ENCODE data around the gene POLK.

DNA sequence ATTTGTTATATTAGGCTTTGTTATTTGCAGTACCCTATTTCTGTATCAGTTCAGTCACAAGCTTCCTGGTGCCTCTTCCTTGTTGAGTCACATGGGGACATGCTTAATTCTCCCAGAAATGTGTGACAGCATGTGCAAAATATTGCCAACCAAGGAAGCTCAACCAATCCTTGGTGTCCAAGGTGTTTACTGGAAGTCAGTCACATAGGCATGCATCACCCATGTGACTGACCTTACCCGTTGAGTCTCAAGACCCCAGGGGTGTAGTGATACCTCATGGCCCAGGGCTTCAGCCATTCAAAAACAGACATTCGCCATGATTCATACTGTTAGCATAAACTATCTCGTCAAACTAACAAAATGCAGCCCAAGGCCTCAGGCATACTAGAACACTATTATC, 90.3 kb downstream of the POLK start:
- TF ChIP-seq EP300 (IDR thresholded peaks at IDR 0.05; ENCODE audit: borderline replicate concordance) = no peak
- TF ChIP-seq RAD21 (IDR thresholded peaks at IDR 0.05; ENCODE audit: low read depth) = no peak
- TF ChIP-seq, protein P1, sequence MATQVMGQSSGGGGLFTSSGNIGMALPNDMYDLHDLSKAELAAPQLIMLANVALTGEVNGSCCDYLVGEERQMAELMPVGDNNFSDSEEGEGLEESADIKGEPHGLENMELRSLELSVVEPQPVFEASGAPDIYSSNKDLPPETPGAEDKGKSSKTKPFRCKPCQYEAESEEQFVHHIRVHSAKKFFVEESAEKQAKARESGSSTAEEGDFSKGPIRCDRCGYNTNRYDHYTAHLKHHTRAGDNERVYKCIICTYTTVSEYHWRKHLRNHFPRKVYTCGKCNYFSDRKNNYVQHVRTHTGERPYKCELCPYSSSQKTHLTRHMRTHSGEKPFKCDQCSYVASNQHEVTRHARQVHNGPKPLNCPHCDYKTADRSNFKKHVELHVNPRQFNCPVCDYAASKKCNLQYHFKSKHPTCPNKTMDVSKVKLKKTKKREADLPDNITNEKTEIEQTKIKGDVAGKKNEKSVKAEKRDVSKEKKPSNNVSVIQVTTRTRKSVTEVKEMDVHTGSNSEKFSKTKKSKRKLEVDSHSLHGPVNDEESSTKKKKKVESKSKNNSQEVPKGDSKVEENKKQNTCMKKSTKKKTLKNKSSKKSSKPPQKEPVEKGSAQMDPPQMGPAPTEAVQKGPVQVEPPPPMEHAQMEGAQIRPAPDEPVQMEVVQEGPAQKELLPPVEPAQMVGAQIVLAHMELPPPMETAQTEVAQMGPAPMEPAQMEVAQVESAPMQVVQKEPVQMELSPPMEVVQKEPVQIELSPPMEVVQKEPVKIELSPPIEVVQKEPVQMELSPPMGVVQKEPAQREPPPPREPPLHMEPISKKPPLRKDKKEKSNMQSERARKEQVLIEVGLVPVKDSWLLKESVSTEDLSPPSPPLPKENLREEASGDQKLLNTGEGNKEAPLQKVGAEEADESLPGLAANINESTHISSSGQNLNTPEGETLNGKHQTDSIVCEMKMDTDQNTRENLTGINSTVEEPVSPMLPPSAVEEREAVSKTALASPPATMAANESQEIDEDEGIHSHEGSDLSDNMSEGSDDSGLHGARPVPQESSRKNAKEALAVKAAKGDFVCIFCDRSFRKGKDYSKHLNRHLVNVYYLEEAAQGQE (IDR thresholded peaks at IDR 0.05; ENCODE audit: low read depth) = no peak
- no peak for TF ChIP-seq CEBPB (IDR thresholded peaks at IDR 0.05)
- no peak for TF ChIP-seq YY1 (IDR thresholded peaks at IDR 0.05; ENCODE audit: low read depth)
- no peak for TF ChIP-seq NFIC (IDR thresholded peaks at IDR 0.05)
- TF ChIP-seq EGR1 (IDR thresholded peaks at IDR 0.05) = no peak
- TF ChIP-seq, protein P2, sequence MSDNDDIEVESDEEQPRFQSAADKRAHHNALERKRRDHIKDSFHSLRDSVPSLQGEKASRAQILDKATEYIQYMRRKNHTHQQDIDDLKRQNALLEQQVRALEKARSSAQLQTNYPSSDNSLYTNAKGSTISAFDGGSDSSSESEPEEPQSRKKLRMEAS (IDR thresholded peaks at IDR 0.05) = no peak
- TF ChIP-seq, protein P3, sequence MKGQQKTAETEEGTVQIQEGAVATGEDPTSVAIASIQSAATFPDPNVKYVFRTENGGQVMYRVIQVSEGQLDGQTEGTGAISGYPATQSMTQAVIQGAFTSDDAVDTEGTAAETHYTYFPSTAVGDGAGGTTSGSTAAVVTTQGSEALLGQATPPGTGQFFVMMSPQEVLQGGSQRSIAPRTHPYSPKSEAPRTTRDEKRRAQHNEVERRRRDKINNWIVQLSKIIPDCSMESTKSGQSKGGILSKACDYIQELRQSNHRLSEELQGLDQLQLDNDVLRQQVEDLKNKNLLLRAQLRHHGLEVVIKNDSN (IDR thresholded peaks at IDR 0.05) = no peak
- no peak for TF ChIP-seq TAF1 (IDR thresholded peaks at IDR 0.05; ENCODE audit: low read depth)
- TF ChIP-seq TCF12 (IDR thresholded peaks at IDR 0.05; ENCODE audit: low read depth) = no peak
- TF ChIP-seq TEAD4 (IDR thresholded peaks at IDR 0.05) = no peak
- no peak for TF ChIP-seq ZBTB7A (IDR thresholded peaks at IDR 0.05; ENCODE audit: low read depth)
